CD4-positive, alpha-beta T cell (primary cell): ENCODE results near the gene EML2. TPM values are rescaled to one million over a fixed set of nuclear protein-coding genes. Genes with fewer than 3 reads are reported as not detected.
A peak's percentile ranks its signal among the peaks of the same experiment; 100 is the strongest.

ENCODE experiments used
- ATAC-seq: fragments of 200-7000 bp; cut with Tn5 transposase; one replicate; pipeline ENCODE4 v1.10.0; 2022; ENCODE audit warnings: mild to moderate bottlenecking; ENCODE audit not compliant: poor library complexity
- CTCF ChIA-PET: fragments of 350-600 bp; sonication (Branson Sonifier 250); formaldehyde crosslinking; loops from one replicate; lab custom pipeline; 2021; ENCODE audit warnings: antibody characterized with exemption, inconsistent platforms; lab: Charles Lee
- POLR2A ChIA-PET: fragments of 350-600 bp; sonication (Branson Sonifier 250); formaldehyde crosslinking; loops from one replicate; lab custom pipeline; 2021; ENCODE audit warnings: antibody characterized with exemption, inconsistent platforms; lab: Charles Lee
- DNase-seq, 14 experiments: peaks; one replicate each; pipeline ENCODE4 v3.0.0-alpha.2; 2013 to 2020; ENCODE audit warnings: mixed read lengths in 2 of 14
- H3K27ac ChIP-seq, 2 donors: one replicate each; pipeline versions ENCODE4 v1.5.1 to v1.7.0; 2013; ENCODE audit warnings: low read length in 2 of 2, low read depth in 1 of 2, mild to moderate bottlenecking in 1 of 2
- H3K27me3 ChIP-seq, 2 experiments: 1 replicate in 1 of 2; 2 replicates in 1 of 2; pipeline versions ENCODE4 v1.6.1 to v1.7.0; 2013; ENCODE audit warnings: low read length in 2 of 2, control low read depth in 1 of 2, mild to moderate bottlenecking in 1 of 2, moderate library complexity in 1 of 2; ENCODE audit not compliant: insufficient read depth in 2 of 2, control insufficient read depth in 1 of 2
- H3K36me3 ChIP-seq: one replicate; pipeline ENCODE4 v1.6.1; 2013; ENCODE audit warnings: low read length, control low read depth; ENCODE audit not compliant: insufficient read depth
- H3K4me1 ChIP-seq: one replicate; pipeline ENCODE4 v1.6.1; 2013; ENCODE audit warnings: low read length, control low read depth; ENCODE audit not compliant: insufficient read depth
- H3K4me3 ChIP-seq: one replicate; pipeline ENCODE4 v1.5.1; 2013; ENCODE audit warnings: mild to moderate bottlenecking, low read length, moderate library complexity
- H3K9me3 ChIP-seq, 2 experiments: 1 replicate in 1 of 2; 2 replicates in 1 of 2; pipeline versions ENCODE4 v1.6.1 to v1.7.0; 2013; ENCODE audit warnings: low read length in 2 of 2, mild to moderate bottlenecking in 2 of 2, control low read depth in 1 of 2, moderate library complexity in 1 of 2; ENCODE audit not compliant: control insufficient read depth in 1 of 2, insufficient read depth in 1 of 2
- H3K27ac Mint-ChIP-seq: one replicate; pipeline ENCODE4 v1.8.0; 2020; ENCODE audit warnings: mixed read lengths
- H3K27me3 Mint-ChIP-seq: one replicate; pipeline ENCODE4 v1.8.0; 2021; ENCODE audit warnings: mixed read lengths
- H3K36me3 Mint-ChIP-seq: one replicate; pipeline ENCODE4 v1.8.0; 2021; ENCODE audit warnings: low read depth, mixed read lengths
- H3K4me1 Mint-ChIP-seq: one replicate; pipeline ENCODE4 v1.8.0; 2021; ENCODE audit warnings: low read depth, mixed read lengths
- H3K4me3 Mint-ChIP-seq: one replicate; pipeline ENCODE4 v1.8.0; 2020; ENCODE audit warnings: mild to moderate bottlenecking, mixed read lengths
- H3K9me3 Mint-ChIP-seq: one replicate; pipeline ENCODE4 v1.8.0; 2020; ENCODE audit warnings: mixed read lengths
- intact Hi-C, 2 experiments: fragments of 100-400 bp; cut with DNase I in 1 of 2; cut with micrococcal nuclease in 1 of 2; formaldehyde crosslinking; loops; one replicate each; pipeline versions ENCODE4 v1.15.1 to v1.9.0; 2023 to 2025; cut with DNase I, micrococcal nuclease
- total RNA-seq, 174 experiments: library from RNA in 2 of 174; stranded (reverse) in 2 of 174; gene quantifications; one replicate each; pipeline ENCODE4 v1.2.3 and lab custom pipeline; 2021 to 2026
- TF ChIP-seq, protein P1 (sequence below): fragments of 200-600 bp; IDR thresholded peaks from one replicate; pipeline ENCODE4 v1.8.0; 2022; ENCODE audit warnings: antibody characterized with exemption, mild to moderate bottlenecking

EML2 gene
- total RNA-seq, 2 experiments from 2014 or later, result 29.2 to 30.4 TPM

DNA sequence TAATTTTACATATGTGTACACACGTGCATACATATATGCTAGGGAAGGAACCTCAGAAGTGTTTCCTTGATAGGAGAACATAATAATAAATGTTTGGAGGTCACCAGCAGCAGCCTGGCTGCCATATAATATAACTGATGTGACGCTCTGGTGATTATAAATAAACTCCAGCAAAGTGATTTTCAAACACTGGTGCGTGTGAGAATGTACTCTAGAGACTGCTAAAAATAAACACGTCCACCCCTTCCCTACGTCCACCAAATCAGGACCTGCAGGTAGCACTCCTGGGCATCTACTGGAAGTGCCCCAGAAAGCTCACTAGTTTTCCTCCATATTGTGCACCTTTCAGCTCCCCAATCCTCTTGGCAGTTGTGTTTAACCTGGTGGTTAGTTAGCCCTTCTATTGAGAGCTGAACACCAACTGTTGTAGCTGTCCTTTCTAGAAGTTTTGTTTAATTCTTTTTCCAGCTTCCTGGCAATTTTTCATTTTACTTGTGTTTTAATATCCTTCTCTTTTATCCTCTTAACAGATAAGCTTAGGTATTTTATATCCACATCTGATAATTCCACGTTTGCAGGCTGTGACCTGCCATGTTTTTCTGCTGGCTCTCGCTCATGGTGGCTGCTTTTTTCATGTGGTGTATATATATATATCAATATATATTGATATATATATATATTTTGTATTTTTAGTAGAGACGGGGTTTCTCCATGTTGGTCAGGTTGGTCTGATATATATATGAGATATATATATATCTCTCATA, 67.6 kb downstream of the EML2 start:
- H3K9me3 ChIP-seq, result no peaks in the 10 kb centered on the region
- ChIA-PET CTCF (interaction anchor here (1.2 kb wide), 1 partner anchor 71 kb away, joined by 4 read pairs; no protein-coding TSS in a partner anchor), POLR2A (interaction anchor here (1.7 kb wide), 1 partner anchor 14 kb away, joined by 5 read pairs; no protein-coding TSS in a partner anchor)
- H3K4me1 ChIP-seq, result peaks cover 3% of the 10 kb centered on the region
- TF ChIP-seq, protein P1, sequence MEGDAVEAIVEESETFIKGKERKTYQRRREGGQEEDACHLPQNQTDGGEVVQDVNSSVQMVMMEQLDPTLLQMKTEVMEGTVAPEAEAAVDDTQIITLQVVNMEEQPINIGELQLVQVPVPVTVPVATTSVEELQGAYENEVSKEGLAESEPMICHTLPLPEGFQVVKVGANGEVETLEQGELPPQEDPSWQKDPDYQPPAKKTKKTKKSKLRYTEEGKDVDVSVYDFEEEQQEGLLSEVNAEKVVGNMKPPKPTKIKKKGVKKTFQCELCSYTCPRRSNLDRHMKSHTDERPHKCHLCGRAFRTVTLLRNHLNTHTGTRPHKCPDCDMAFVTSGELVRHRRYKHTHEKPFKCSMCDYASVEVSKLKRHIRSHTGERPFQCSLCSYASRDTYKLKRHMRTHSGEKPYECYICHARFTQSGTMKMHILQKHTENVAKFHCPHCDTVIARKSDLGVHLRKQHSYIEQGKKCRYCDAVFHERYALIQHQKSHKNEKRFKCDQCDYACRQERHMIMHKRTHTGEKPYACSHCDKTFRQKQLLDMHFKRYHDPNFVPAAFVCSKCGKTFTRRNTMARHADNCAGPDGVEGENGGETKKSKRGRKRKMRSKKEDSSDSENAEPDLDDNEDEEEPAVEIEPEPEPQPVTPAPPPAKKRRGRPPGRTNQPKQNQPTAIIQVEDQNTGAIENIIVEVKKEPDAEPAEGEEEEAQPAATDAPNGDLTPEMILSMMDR, result no peak
- no peak overlapping the region for H3K27ac ChIP-seq
- H3K36me3 Mint-ChIP-seq, result peaks cover 6% of the 10 kb centered on the region
- H3K9me3 Mint-ChIP-seq, result no peaks in the 10 kb centered on the region
- H3K4me3 ChIP-seq, result no peak overlapping the region
- H3K36me3 ChIP-seq, result no peaks in the 10 kb centered on the region
- H3K4me1 Mint-ChIP-seq, result peaks cover 15% of the 10 kb centered on the region
- intact Hi-C loops, result loop anchor here in 1 of 2 experiments (2.0 kb wide), 1 partner anchor 49 kb away; no protein-coding TSS in a partner anchor
- H3K27ac Mint-ChIP-seq, result no peak overlapping the region
- ATAC-seq, result no peak
- no peak overlapping the region for H3K4me3 Mint-ChIP-seq
- no peak for DNase-seq
- H3K27me3 ChIP-seq, result no peaks in the 10 kb centered on the region
- no peaks in the 10 kb centered on the region for H3K27me3 Mint-ChIP-seq

DNA sequence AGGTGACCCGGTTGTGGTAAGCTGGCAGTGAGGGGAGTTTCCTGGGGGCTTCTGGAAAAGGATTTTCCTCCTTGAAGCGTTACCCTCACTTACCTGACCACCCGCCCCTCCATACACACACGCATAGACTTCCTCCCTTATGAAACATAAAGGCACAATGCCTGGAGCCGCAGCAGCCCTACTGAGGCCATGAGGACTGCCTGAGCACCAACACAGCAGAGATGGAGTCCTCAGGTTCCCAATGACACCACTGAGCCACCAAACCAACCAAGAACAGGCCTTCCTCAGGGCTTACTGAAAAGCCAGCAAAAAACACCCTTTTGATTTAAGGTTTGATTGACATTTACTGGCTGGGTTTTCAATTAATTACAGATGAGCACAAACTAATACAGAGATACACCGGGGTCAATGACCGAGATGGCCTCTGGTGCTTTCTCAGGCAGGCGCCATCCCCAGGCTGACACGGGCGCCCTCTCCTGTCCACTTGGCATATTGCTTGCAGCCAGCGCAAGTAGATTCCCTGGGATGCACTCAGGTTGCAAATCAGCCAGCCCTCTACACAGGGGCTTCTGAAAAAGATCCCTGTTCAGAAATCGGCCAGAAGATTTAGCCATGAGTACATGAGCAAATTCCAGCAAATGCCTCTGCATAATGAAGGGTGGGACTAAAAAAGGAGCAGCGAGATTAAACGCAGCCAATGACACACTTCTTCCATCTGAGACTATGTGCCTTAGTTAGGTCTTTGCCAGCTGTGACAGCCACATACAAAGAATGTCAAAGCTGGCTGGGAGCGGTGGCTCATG, 69.4 kb downstream of the EML2 start:
- peak; percentile 62 for ATAC-seq
- peak; percentile 27 to 72 (median 48) for DNase-seq
- intact Hi-C loops, result loop anchor here (1.0 to 2.0 kb wide), 2 partner anchors 47 kb away; no protein-coding TSS in a partner anchor
- H3K9me3 Mint-ChIP-seq, result no peaks in the 10 kb centered on the region
- H3K27me3 Mint-ChIP-seq, result no peaks in the 10 kb centered on the region
- H3K4me1 ChIP-seq, result peaks cover 3% of the 10 kb centered on the region
- H3K27ac Mint-ChIP-seq, result no peak overlapping the region
- CTCF ChIA-PET, result interaction anchor here (1.1 kb wide), 1 partner anchor 11 kb away, joined by 3 read pairs; no protein-coding TSS in a partner anchor
- H3K4me3 Mint-ChIP-seq, result no peak overlapping the region
- H3K9me3 ChIP-seq, result no peaks in the 10 kb centered on the region
- no peak overlapping the region for H3K4me3 ChIP-seq
- no peaks in the 10 kb centered on the region for H3K36me3 ChIP-seq
- TF ChIP-seq, protein P1, result peak; percentile 67
- peaks cover 6% of the 10 kb centered on the region for H3K36me3 Mint-ChIP-seq
- peaks cover 13% of the 10 kb centered on the region for H3K4me1 Mint-ChIP-seq
- no peak overlapping the region for H3K27ac ChIP-seq
- POLR2A ChIA-PET, result no interaction called here
- no peaks in the 10 kb centered on the region for H3K27me3 ChIP-seq

DNA sequence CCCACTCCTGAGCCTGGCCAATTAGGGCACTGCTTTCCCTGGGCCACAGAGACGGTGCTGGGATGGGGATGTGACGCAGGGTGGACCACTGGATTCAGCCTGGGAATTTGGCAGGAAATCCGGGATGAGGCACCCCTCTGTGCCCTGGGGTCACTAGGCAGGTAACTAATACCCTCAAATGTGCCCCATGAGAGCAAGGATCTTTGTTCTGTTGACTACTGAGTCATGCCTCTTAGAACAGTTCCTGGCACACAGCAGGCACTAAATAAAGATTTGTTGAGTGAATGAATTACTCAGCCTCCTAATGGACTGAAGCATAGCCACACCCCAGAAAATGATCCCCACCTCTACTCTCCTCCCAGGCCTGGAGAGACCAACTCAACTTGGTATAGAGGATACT, 70.5 kb downstream of the EML2 start:
- ATAC-seq, result no peak
- no peaks in the 10 kb centered on the region for H3K27me3 ChIP-seq
- DNase-seq, result no peak
- POLR2A ChIA-PET, result interaction anchor here (1.1 kb wide), 1 partner anchor 77 kb away, joined by 3 read pairs; no protein-coding TSS in a partner anchor
- no peaks in the 10 kb centered on the region for H3K9me3 ChIP-seq
- Mint-ChIP-seq H3K36me3 (peaks cover 6% of the 10 kb centered on the region), H3K27me3 (no peaks in the 10 kb centered on the region), H3K27ac (no peak overlapping the region), H3K9me3 (no peaks in the 10 kb centered on the region), H3K4me1 (peaks cover 24% of the 10 kb centered on the region), H3K4me3 (no peak overlapping the region)
- H3K4me3 ChIP-seq, result no peak overlapping the region
- no peaks in the 10 kb centered on the region for H3K36me3 ChIP-seq
- TF ChIP-seq, protein P1, result no peak
- CTCF ChIA-PET, result no interaction called here
- no peak overlapping the region for H3K27ac ChIP-seq
- intact Hi-C loops, result no loop called here
- H3K4me1 ChIP-seq, result peaks cover 11% of the 10 kb centered on the region
